Fibroblast of pulmonary artery (primary cell): ENCODE data around the gene SMURF1.

Experiments
- DNase-seq: peaks from one replicate; pipeline ENCODE4 v3.0.0-alpha.2; 2010; ENCODE audit warnings: low read depth
- H3K4me3 ChIP-seq: replicated peaks from 2 replicates; pipeline ENCODE4 v1.5.1; 2011; ENCODE audit warnings: low read depth, mild to moderate bottlenecking, control low read depth, low read length, moderate library complexity
- TF ChIP-seq, protein P1 (sequence below): IDR thresholded peaks from 2 replicates; pipeline ENCODE4 v1.5.1; 2011; ENCODE audit warnings: mild to moderate bottlenecking, control low read depth, low read length, inconsistent platforms; ENCODE audit errors: missing control alignments

SMURF1 gene

GRCh38 chr7:99122762-99123161 lies 21.1 kb downstream of the SMURF1 start:
- H3K4me3 ChIP-seq: no peak overlapping the region
- DNase-seq: no peak
- TF ChIP-seq, protein P1, sequence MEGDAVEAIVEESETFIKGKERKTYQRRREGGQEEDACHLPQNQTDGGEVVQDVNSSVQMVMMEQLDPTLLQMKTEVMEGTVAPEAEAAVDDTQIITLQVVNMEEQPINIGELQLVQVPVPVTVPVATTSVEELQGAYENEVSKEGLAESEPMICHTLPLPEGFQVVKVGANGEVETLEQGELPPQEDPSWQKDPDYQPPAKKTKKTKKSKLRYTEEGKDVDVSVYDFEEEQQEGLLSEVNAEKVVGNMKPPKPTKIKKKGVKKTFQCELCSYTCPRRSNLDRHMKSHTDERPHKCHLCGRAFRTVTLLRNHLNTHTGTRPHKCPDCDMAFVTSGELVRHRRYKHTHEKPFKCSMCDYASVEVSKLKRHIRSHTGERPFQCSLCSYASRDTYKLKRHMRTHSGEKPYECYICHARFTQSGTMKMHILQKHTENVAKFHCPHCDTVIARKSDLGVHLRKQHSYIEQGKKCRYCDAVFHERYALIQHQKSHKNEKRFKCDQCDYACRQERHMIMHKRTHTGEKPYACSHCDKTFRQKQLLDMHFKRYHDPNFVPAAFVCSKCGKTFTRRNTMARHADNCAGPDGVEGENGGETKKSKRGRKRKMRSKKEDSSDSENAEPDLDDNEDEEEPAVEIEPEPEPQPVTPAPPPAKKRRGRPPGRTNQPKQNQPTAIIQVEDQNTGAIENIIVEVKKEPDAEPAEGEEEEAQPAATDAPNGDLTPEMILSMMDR: no peak

DNA sequence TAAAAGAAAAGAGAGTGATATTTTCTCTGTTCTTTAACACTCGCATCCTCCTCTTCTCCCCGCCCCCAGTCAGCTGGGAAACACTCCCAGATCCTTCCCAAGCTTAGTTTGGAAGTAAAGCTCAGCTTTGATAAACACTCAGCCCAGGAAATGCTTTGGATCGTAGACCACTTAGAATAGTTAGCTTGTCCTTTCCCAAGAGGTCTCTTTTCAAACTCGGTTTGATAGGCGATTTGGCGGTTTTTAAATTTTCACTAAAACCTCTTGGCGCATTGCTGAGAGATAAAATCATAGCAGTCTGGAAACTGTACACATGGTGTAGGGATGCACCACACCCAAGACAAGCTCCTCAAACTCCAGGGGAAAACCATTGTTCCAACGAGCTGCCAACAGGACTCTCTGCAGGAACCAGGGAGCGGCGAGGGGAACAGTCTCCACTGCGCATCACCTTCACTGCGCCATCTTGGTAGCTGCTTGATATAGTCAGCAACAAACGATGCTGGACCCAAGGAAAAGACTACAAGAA lies 22.3 kb downstream of the SMURF1 start:
- DNase-seq: peak; percentile 74
- H3K4me3 ChIP-seq: peak overlapping the region; percentile 33
- TF ChIP-seq, protein P1: no peak

DNA sequence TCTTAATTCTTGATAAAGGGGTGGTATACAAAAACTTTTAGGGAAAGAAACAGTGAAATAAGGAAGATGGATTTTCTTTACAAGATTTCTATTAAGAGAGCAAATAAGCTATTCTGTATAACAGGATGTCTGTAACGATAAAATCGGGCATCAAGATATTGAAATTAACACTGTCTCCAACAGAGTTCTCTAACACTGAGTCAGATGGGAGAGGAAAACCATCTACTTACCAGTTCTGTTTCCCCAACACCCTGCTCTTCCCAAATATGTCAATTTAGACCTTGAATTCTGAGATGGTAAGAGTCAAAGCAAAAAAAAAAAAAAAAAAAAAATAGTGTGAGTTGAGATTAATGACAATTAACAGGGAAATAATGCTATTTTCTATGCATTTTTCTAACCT lies 23.0 kb downstream of the SMURF1 start:
- DNase-seq: no peak
- TF ChIP-seq, protein P1: no peak
- H3K4me3 ChIP-seq: peak overlapping the region; percentile 33

- peak; percentile 43 for DNase-seq
- no peak overlapping the region for H3K4me3 ChIP-seq
- TF ChIP-seq, protein P1: no peak
These were observed 23.4 kb downstream of the SMURF1 start for GRCh38 chr7:99120501-99120900.

- DNase-seq: no peak
- TF ChIP-seq, protein P1: no peak
- no peak overlapping the region for H3K4me3 ChIP-seq
These were observed 25.8 kb downstream of the SMURF1 start for GRCh38 chr7:99118077-99118476.

DNA sequence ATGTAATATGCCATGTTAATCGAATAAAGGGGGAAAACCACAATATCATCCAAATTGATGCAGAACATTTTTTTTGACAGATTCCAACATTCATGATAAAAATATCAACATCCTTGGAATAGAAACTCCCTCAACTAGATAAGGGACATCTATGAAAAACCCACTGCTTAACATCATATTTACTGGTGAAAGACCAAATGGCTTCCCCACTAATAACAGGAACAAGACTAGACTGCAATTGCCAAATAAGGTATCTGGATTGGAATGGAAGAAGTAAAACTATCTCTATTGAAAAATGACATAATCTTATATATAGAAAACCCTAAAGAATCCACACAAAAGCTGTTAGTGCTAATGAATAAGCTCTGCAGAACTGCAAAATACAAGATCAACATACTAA lies 27.8 kb downstream of the SMURF1 start:
- no peak overlapping the region for H3K4me3 ChIP-seq
- no peak for DNase-seq
- TF ChIP-seq, protein P1: no peak

DNA sequence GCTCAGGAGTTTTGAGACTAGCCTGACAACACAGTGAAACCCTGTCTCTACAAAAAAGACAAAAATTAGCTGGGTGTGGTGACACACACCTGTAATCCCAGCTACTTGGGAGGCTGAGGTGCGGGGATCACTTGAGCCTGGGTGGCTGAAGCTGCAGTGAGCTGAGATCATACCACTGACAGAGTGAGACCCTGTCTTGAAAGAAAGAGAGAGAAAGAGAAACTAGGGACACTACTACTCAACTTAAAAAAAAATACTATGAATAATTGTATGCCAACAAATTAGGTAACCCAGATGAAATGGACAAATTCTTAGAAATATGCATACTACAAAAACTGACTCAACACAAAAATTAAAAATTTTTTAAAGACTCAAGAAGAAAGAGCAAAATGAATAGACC lies 28.5 kb downstream of the SMURF1 start:
- H3K4me3 ChIP-seq: no peak overlapping the region
- TF ChIP-seq, protein P1: no peak
- no peak for DNase-seq
